IMR-90 (cell line): ENCODE results near the gene EYS. TPM values are rescaled to one million over a fixed set of nuclear protein-coding genes. Genes with fewer than 3 reads are reported as not detected.

Source experiments
- ATAC-seq: fragments of 200-7000 bp; cut with Tn5 transposase; 2 replicates; pipeline ENCODE4 v1.9.1; 2020; ENCODE audit warnings: low read depth, mild to moderate bottlenecking, moderate library complexity
- BruUV-seq: library from RNA; stranded (reverse); fragments of 400-500 nt; replicated peaks from 2 replicates; lab custom pipeline; 2021; lab: Mats Ljungman, UMichigan
- CTCF ChIA-PET: fragments of 300-600 bp; formaldehyde crosslinking; extraction: SDS; loops from one replicate; lab custom pipeline; 2021; ENCODE audit warnings: antibody characterized with exemption; lab: Yijun Ruan, JAX
- POLR2A ChIA-PET: fragments of 300-600 bp; sonication (Branson Sonifier 250); formaldehyde crosslinking; loops from one replicate; lab custom pipeline; 2022; ENCODE audit warnings: antibody characterized with exemption; ENCODE audit not compliant: unreplicated experiment; lab: Charles Lee
- DNase-seq: peaks from one replicate; pipeline ENCODE4 v3.0.0; 2013
- H2AFZ ChIP-seq: replicated peaks from 2 replicates; pipeline ENCODE3; 2013; ENCODE audit warnings: low read length, mild to moderate bottlenecking; ENCODE audit not compliant: poor library complexity
- H2AK5ac ChIP-seq: 2 replicates; pipeline ENCODE4 v1.6.1; 2013; ENCODE audit warnings: low read depth, low read length, inconsistent platforms
- H2AK9ac ChIP-seq: replicated peaks from 2 replicates; pipeline ENCODE3; 2013; ENCODE audit warnings: mild to moderate bottlenecking, low read depth, low read length, moderate library complexity; ENCODE audit not compliant: poor library complexity
- H2BK120ac ChIP-seq: 2 replicates; pipeline ENCODE4 v1.6.1; 2013; ENCODE audit warnings: low read depth, low read length, inconsistent platforms
- H2BK15ac ChIP-seq: 3 replicates; pipeline ENCODE4 v1.6.1; 2013; ENCODE audit warnings: low read depth, low read length, inconsistent platforms
- H2BK20ac ChIP-seq: 2 replicates; pipeline ENCODE4 v1.6.1; 2013; ENCODE audit warnings: low read depth, mild to moderate bottlenecking, inconsistent platforms, low read length, moderate library complexity
- H2BK5ac ChIP-seq: 2 replicates; pipeline ENCODE4 v1.6.1; 2013; ENCODE audit warnings: mild to moderate bottlenecking, low read depth, low read length, inconsistent platforms; ENCODE audit not compliant: poor library complexity, severe bottlenecking
- H3K14ac ChIP-seq: replicated peaks from 2 replicates; pipeline ENCODE4 v1.6.1; 2013; ENCODE audit warnings: low read depth, low read length, inconsistent platforms
- H3K18ac ChIP-seq: 2 replicates; pipeline ENCODE4 v1.6.1; 2013; ENCODE audit warnings: low read depth, low read length, control low read depth
- H3K23ac ChIP-seq: 2 replicates; pipeline ENCODE4 v1.6.1; 2013; ENCODE audit warnings: low read depth, low read length, inconsistent platforms
- H3K27ac ChIP-seq: 2 replicates; pipeline ENCODE4 v1.5.1; 2013; ENCODE audit warnings: mild to moderate bottlenecking, control low read depth, low read length; ENCODE audit not compliant: insufficient read depth
- H3K27me3 ChIP-seq: 2 replicates; pipeline ENCODE4 v1.6.1; 2013; ENCODE audit warnings: low read length; ENCODE audit not compliant: control insufficient read depth, insufficient read depth
- H3K36me3 ChIP-seq: 2 replicates; pipeline ENCODE4 v1.6.1; 2013; ENCODE audit warnings: low read length, mixed read lengths; ENCODE audit not compliant: control insufficient read depth, insufficient read depth
- H3K4ac ChIP-seq: 2 replicates; pipeline ENCODE4 v1.6.1; 2013; ENCODE audit warnings: low read depth, low read length, inconsistent platforms
- H3K4me1 ChIP-seq: 2 replicates; pipeline ENCODE4 v1.6.1; 2013; ENCODE audit warnings: low read length, mixed read lengths; ENCODE audit not compliant: control insufficient read depth, insufficient read depth
- H3K4me2 ChIP-seq: 2 replicates; pipeline ENCODE4 v1.6.1; 2013; ENCODE audit warnings: low read depth, mild to moderate bottlenecking, control low read depth, low read length, moderate library complexity
- H3K4me3 ChIP-seq: 2 replicates; pipeline ENCODE4 v1.5.1; 2013; ENCODE audit warnings: low read depth, mild to moderate bottlenecking, control low read depth, low read length, moderate library complexity; ENCODE audit not compliant: insufficient read depth
- H3K56ac ChIP-seq: 2 replicates; pipeline ENCODE4 v1.6.1; 2013; ENCODE audit warnings: low read length, inconsistent platforms; ENCODE audit not compliant: insufficient read depth; ENCODE audit errors: extremely low read depth
- H3K79me1 ChIP-seq, 2 experiments: 2 replicates each; pipeline ENCODE4 v1.6.1; 2013; ENCODE audit warnings: low read length in 2 of 2, inconsistent platforms in 1 of 2, low read depth in 1 of 2
- H3K9ac ChIP-seq: 2 replicates; pipeline ENCODE4 v1.6.1; 2013; ENCODE audit warnings: low read depth, low read length, control low read depth
- H3K9me1 ChIP-seq: 2 replicates; pipeline ENCODE4 v1.6.1; 2013; ENCODE audit warnings: low read length, inconsistent platforms; ENCODE audit not compliant: insufficient read depth
- H3K9me3 ChIP-seq: 2 replicates; pipeline ENCODE4 v1.6.1; 2013; ENCODE audit warnings: low read length; ENCODE audit not compliant: control insufficient read depth, insufficient read depth
- H4K20me1 ChIP-seq: 2 replicates; pipeline ENCODE4 v1.6.1; 2013; ENCODE audit warnings: low read length, inconsistent platforms; ENCODE audit not compliant: insufficient read depth
- H4K5ac ChIP-seq: 2 replicates; pipeline ENCODE4 v1.6.1; 2013; ENCODE audit warnings: mild to moderate bottlenecking, low read depth, low read length, control low read depth
- H4K8ac ChIP-seq, 2 experiments: 2 replicates each; pipeline ENCODE4 v1.6.1; 2013; ENCODE audit warnings: low read depth in 2 of 2, low read length in 2 of 2, control low read depth in 1 of 2, inconsistent platforms in 1 of 2
- H4K91ac ChIP-seq: 2 replicates; pipeline ENCODE4 v1.6.1; 2013; ENCODE audit warnings: low read depth, low read length, inconsistent platforms; ENCODE audit not compliant: insufficient read depth
- SMC3 ChIP-seq: fragments of 150-350 bp; IDR thresholded peaks from 2 replicates; pipeline ENCODE4 v1.6.1; 2016; ENCODE audit warnings: low read depth, mild to moderate bottlenecking, antibody characterized with exemption, low read length, moderate library complexity
- WGBS, 2 experiments: methylation state at CpG; one replicate each; pipeline versions ENCODE4 v1.1.5 to v1.1.7; 2013; ENCODE audit warnings: missing lambda C conversion rate in 2 of 2; ENCODE audit not compliant: insufficient read length in 1 of 2; ENCODE audit errors: extremely low coverage in 2 of 2; 5-methylcytosine and 5-hydroxymethylcytosine counted together
- dilution Hi-C: fragments of 300-500 bp; cut with HindIII; formaldehyde crosslinking; loops from one replicate; pipeline ENCODE4 v1.14.3; 2018; ENCODE audit warnings: low sequenced_read_pairs; ENCODE audit not compliant: unreplicated experiment
- in situ Hi-C: fragments of 300-500 bp; cut with MboI; formaldehyde crosslinking; loops from 3 replicates; pipeline ENCODE4 v1.14.3; 2019; ENCODE audit warnings: low sequenced_read_pairs, inconsistent platforms, mixed read lengths
- intact Hi-C: fragments of 100-400 bp; cut with micrococcal nuclease; formaldehyde crosslinking; loops from 2 replicates; pipeline ENCODE4 v1.10.0; 2022
- polyA plus RNA-seq, 3 experiments: library from polyadenylated mRNA; depleted of rRNA; stranded (reverse); fragments of >200 nt; gene quantifications; 2 replicates each; pipeline ENCODE4 v1.2.3, GENCODE V29; 2012; ENCODE audit warnings: low replicate concordance in 1 of 3
- total RNA-seq: library from RNA; depleted of rRNA; stranded (reverse); fragments of >200 nt; gene quantifications from 2 replicates; pipeline ENCODE4 v1.2.3, GENCODE V29; 2012

Gene EYS
- total and polyA plus RNA-seq, 2 of the 4 experiments (the other 2 are of a cell fraction) = under 0.01 TPM; not detected in 1

DNA sequence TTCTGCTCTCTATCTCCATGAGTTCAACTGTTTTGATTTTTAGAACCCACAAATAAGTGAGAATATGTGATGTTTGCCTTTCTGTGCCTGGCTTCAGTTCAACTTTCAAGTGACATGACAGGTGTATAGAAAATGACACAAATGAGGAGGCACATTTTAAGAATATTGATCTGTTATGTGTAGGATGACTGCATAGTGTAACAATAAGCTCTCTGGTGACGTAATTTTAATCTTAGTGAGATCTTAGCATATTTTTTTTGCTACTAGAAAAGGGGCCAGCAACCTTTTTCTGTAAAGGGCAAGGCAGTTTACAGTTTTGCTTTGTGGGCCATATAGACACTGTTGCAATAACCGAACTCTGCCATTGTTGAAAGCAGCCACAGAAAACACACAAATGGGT, 1941.2 kb downstream of the EYS start:
- no peak overlapping the region for H3K4ac ChIP-seq
- ATAC-seq = no peak
- H3K23ac ChIP-seq = no peak overlapping the region
- intact Hi-C loops (loop anchor here (2.0 kb wide), 2 partner anchors 191 to 459 kb away; no protein-coding TSS in a partner anchor), dilution Hi-C loops (no loop called here), in situ Hi-C loops (no loop called here)
- H2AFZ ChIP-seq = no peak overlapping the region
- no peak overlapping the region for H2BK120ac ChIP-seq
- ChIA-PET CTCF (no interaction called here), POLR2A (no interaction called here)
- no peak overlapping the region for H3K56ac ChIP-seq
- H3K27ac ChIP-seq = no peak overlapping the region
- 50% methylated on average over 1 of the region's 2 CpGs; no CpG with 5 or more reads in 1 of the 2 experiments for WGBS, 2 experiments
- no peaks in the 10 kb centered on the region for H3K79me1 ChIP-seq
- H3K27me3 ChIP-seq = peaks cover 4% of the 10 kb centered on the region
- no peak overlapping the region for H4K91ac ChIP-seq
- H3K14ac ChIP-seq = no peak overlapping the region
- TF ChIP-seq SMC3 = no peak
- no peak overlapping the region for H4K5ac ChIP-seq
- no peak overlapping the region for H2AK9ac ChIP-seq
- H4K8ac ChIP-seq = no peak overlapping the region
- H3K9me1 ChIP-seq = no peaks in the 10 kb centered on the region
- no peak overlapping the region for H2AK5ac ChIP-seq
- H3K4me3 ChIP-seq = no peak overlapping the region
- no peak overlapping the region for H2BK5ac ChIP-seq
- no peak overlapping the region for H3K9ac ChIP-seq
- H3K4me1 ChIP-seq = no peaks in the 10 kb centered on the region
- H3K18ac ChIP-seq = no peak overlapping the region
- no peak overlapping the region for H3K4me2 ChIP-seq
- H2BK15ac ChIP-seq = no peak overlapping the region
- H2BK20ac ChIP-seq = no peak overlapping the region
- H3K9me3 ChIP-seq = no peaks in the 10 kb centered on the region; the same call in 1 of the 2 replicates
- no peaks in the 10 kb centered on the region for H3K36me3 ChIP-seq
- BruUV-seq = no TSS peak
- no peaks in the 10 kb centered on the region for H4K20me1 ChIP-seq
- DNase-seq = no peak
